ENCODE results near the gene ZFP30.

- TF ChIP-seq SP1 (CRISPR knock-in tag; conservative IDR thresholded peaks at IDR 0.05), result peak; percentile 27; the same call in 1 of the 2 replicates
- TF ChIP-seq CTCF (IDR thresholded peaks at IDR 0.05), result no peak
Measured at GRCh38 chr19:37691881-37692504, 36.7 kb upstream of the ZFP30 start.

All from WTC11 (cell line).